GM23248 (cell line): Measurements from ENCODE around the gene SOX6. TPM values are rescaled to one million over a fixed set of nuclear protein-coding genes. Genes with fewer than 3 reads are reported as not detected.
"Not testable (repeated sequence)": the region's sequence is repeated elsewhere in the genome, so short reads cannot be mapped to it uniquely, and the experiment has no call there.

Experiments
- DNase-seq: peaks from one replicate; pipeline ENCODE4 v3.0.0-alpha.2; 2015
- H2AFZ ChIP-seq: fragments of 200-600 bp; sonication (generic); 2 replicates; pipeline ENCODE4 v1.6.1; 2016; ENCODE audit warnings: antibody characterized with exemption
- H3F3A ChIP-seq: fragments of 200-600 bp; sonication (generic); 2 replicates; pipeline ENCODE4 v1.6.1; 2016; ENCODE audit warnings: mild to moderate bottlenecking, antibody characterized with exemption, mixed run types; ENCODE audit not compliant: insufficient read depth
- H3K27ac ChIP-seq: fragments of 200-600 bp; sonication (generic); 2 replicates; pipeline ENCODE4 v1.5.1; 2016; ENCODE audit warnings: mild to moderate bottlenecking
- H3K27me3 ChIP-seq: fragments of 200-600 bp; sonication (generic); replicated peaks from 2 replicates; pipeline ENCODE4 v1.6.1; 2016; ENCODE audit warnings: mild to moderate bottlenecking; ENCODE audit not compliant: insufficient read depth
- H3K36me3 ChIP-seq: fragments of 200-600 bp; sonication (generic); 2 replicates; pipeline ENCODE4 v1.6.1; 2016; ENCODE audit warnings: low read depth, mild to moderate bottlenecking
- H3K4me1 ChIP-seq: fragments of 200-600 bp; sonication (generic); 2 replicates; pipeline ENCODE4 v1.6.1; 2016; ENCODE audit warnings: mild to moderate bottlenecking; ENCODE audit not compliant: insufficient read depth
- H3K4me2 ChIP-seq: fragments of 200-600 bp; sonication (generic); one replicate; pipeline ENCODE4 v1.6.1; 2016; ENCODE audit warnings: mild to moderate bottlenecking; ENCODE audit not compliant: unreplicated experiment
- H3K4me3 ChIP-seq: fragments of 200-600 bp; sonication (generic); 2 replicates; pipeline ENCODE4 v1.5.1; 2016; ENCODE audit warnings: mild to moderate bottlenecking
- H3K79me2 ChIP-seq: fragments of 200-600 bp; sonication (generic); 2 replicates; pipeline ENCODE4 v1.6.1; 2016; ENCODE audit warnings: mild to moderate bottlenecking; ENCODE audit not compliant: insufficient read depth
- H3K9ac ChIP-seq: fragments of 200-600 bp; sonication (generic); 2 replicates; pipeline ENCODE4 v1.6.1; 2016; ENCODE audit warnings: mild to moderate bottlenecking
- H3K9me2 ChIP-seq: fragments of 200-600 bp; sonication (generic); 2 replicates; pipeline ENCODE4 v1.6.1; 2016; ENCODE audit warnings: mixed run types, mild to moderate bottlenecking, moderate library complexity; ENCODE audit not compliant: insufficient read depth
- H3K9me3 ChIP-seq: fragments of 200-600 bp; sonication (generic); one replicate; pipeline ENCODE4 v1.6.1; 2017; ENCODE audit warnings: low read depth
- H4K20me1 ChIP-seq: fragments of 200-600 bp; sonication (generic); 2 replicates; pipeline ENCODE4 v1.6.0; 2016; ENCODE audit not compliant: insufficient read depth
- EZH2 ChIP-seq: fragments of 200-600 bp; sonication (generic); IDR thresholded peaks from 2 replicates; pipeline ENCODE4 v1.6.1; 2018; ENCODE audit warnings: antibody characterized with exemption, mild to moderate bottlenecking; ENCODE audit not compliant: insufficient read depth, poor library complexity, severe bottlenecking
- EZH2phosphoT487 ChIP-seq: fragments of 200-600 bp; sonication (generic); IDR thresholded peaks from 2 replicates; pipeline ENCODE4 v1.6.1; 2018; ENCODE audit warnings: antibody characterized with exemption, moderate library complexity, mild to moderate bottlenecking, low read depth; ENCODE audit not compliant: insufficient read depth
- WGBS, 2 experiments: methylation state at CpG; one replicate each; pipeline ENCODE4 v1.1.6; 2015 to 2017; ENCODE audit warnings: low lambda C conversion rate in 2 of 2, low coverage in 1 of 2; ENCODE audit errors: missing lambda C conversion rate in 2 of 2; 5-methylcytosine and 5-hydroxymethylcytosine counted together
- in situ Hi-C: fragments of 300-500 bp; cut with MboI; formaldehyde crosslinking; loops from 2 replicates; pipeline ENCODE4 v1.15.0; 2020
- polyA plus RNA-seq: library from polyadenylated mRNA; unstranded; fragments of >200 nt; fragmentation: Nextera tagmentation; extraction: Ambion mirVana; gene quantifications from 2 replicates; pipeline ENCODE4 v1.2.1, GENCODE V29; 2016
- total RNA-seq: library from RNA; depleted of rRNA; stranded (reverse); fragments of >200 nt; shearing (Covaris generic); gene quantifications from 2 replicates; pipeline ENCODE4 v1.2.3, GENCODE V29; 2014

The SOX6 gene
- total and polyA plus RNA-seq, 2 experiments from 2014 or later = under 0.01 to 0.49 TPM

GRCh38 chr11:16380941-16381568 lies 24.7 kb upstream of the SOX6 start:
- no peak overlapping the region for H3K4me2 ChIP-seq
- 0 out of 2 replicates have a peak, but pooled peaks cover 9% of the 10 kb centered on the region for H3K4me1 ChIP-seq
- no peaks in the 10 kb centered on the region for H3K9me2 ChIP-seq
- no peak overlapping the region for H3K4me3 ChIP-seq
- in situ Hi-C loops = no loop called here
- H3K9me3 ChIP-seq = no peaks in the 10 kb centered on the region
- TF ChIP-seq EZH2phosphoT487 = no peak
- TF ChIP-seq EZH2 = no peak
- no peaks in the 10 kb centered on the region for H3K79me2 ChIP-seq
- no peak overlapping the region for H3K9ac ChIP-seq
- no peaks in the 10 kb centered on the region for H3K27me3 ChIP-seq
- DNase-seq = no peak
- no peak overlapping the region for H2AFZ ChIP-seq
- no peaks in the 10 kb centered on the region for H3K36me3 ChIP-seq
- no peak overlapping the region for H3K27ac ChIP-seq
- no peaks in the 10 kb centered on the region for H4K20me1 ChIP-seq
- no peaks in the 10 kb centered on the region for H3F3A ChIP-seq

GRCh38 chr11:16378906-16379305 lies 22.6 kb upstream of the SOX6 start:
- no peaks in the 10 kb centered on the region for H4K20me1 ChIP-seq
- H3K27me3 ChIP-seq = no peaks in the 10 kb centered on the region
- H3K9ac ChIP-seq = no peak overlapping the region
- DNase-seq = no peak
- H3K27ac ChIP-seq = no peak overlapping the region
- H3K4me1 ChIP-seq = 0 out of 2 replicates have a peak, but pooled peaks cover 9% of the 10 kb centered on the region
- H3K9me3 ChIP-seq = no peaks in the 10 kb centered on the region
- no peak overlapping the region for H2AFZ ChIP-seq
- in situ Hi-C loops = no loop called here
- no peak overlapping the region for H3K4me3 ChIP-seq
- H3K79me2 ChIP-seq = no peaks in the 10 kb centered on the region
- no peak overlapping the region for H3K4me2 ChIP-seq
- H3F3A ChIP-seq = no peaks in the 10 kb centered on the region
- 16 to 21% methylated on average over 2 of the region's 2 CpGs for WGBS, 2 experiments
- no peaks in the 10 kb centered on the region for H3K36me3 ChIP-seq
- no peaks in the 10 kb centered on the region for H3K9me2 ChIP-seq
- no peak for TF ChIP-seq EZH2
- no peak for TF ChIP-seq EZH2phosphoT487

GRCh38 chr11:16377746-16378145 lies 21.4 kb upstream of the SOX6 start:
- no peak overlapping the region for H3K4me2 ChIP-seq
- H3K9me3 ChIP-seq = no peaks in the 10 kb centered on the region
- no peaks in the 10 kb centered on the region for H3K36me3 ChIP-seq
- no peak overlapping the region for H3K27ac ChIP-seq
- in situ Hi-C loops = no loop called here
- H2AFZ ChIP-seq = no peak overlapping the region
- H3K27me3 ChIP-seq = no peaks in the 10 kb centered on the region
- H3K9ac ChIP-seq = no peak overlapping the region
- no peak for TF ChIP-seq EZH2phosphoT487
- TF ChIP-seq EZH2 = no peak
- no peaks in the 10 kb centered on the region for H4K20me1 ChIP-seq
- H3K4me3 ChIP-seq = no peak overlapping the region
- no peaks in the 10 kb centered on the region for H3F3A ChIP-seq
- no peaks in the 10 kb centered on the region for H3K79me2 ChIP-seq
- 0 out of 2 replicates have a peak, but pooled peaks cover 2% of the 10 kb centered on the region for H3K4me1 ChIP-seq
- no peak for DNase-seq
- 23 to 33% methylated on average over 5 of the region's 5 CpGs for WGBS, 2 experiments
- no peaks in the 10 kb centered on the region for H3K9me2 ChIP-seq

GRCh38 chr11:16375664-16376063 lies 19.3 kb upstream of the SOX6 start:
- H3F3A ChIP-seq, H2AFZ ChIP-seq, DNase-seq, H4K20me1 ChIP-seq, H3K9ac ChIP-seq, in situ Hi-C loops, H3K36me3 ChIP-seq, H3K79me2 ChIP-seq, H3K9me2 ChIP-seq, H3K4me1 ChIP-seq, H3K4me3 ChIP-seq, H3K4me2 ChIP-seq, H3K9me3 ChIP-seq, H3K27me3 ChIP-seq, H3K27ac ChIP-seq: not testable (repeated sequence)
- 35 to 48% methylated on average over 3 of the region's 3 CpGs for WGBS, 2 experiments

GRCh38 chr11:16373768-16374167 lies 17.4 kb upstream of the SOX6 start:
- H3K9me3 ChIP-seq = no peaks in the 10 kb centered on the region
- in situ Hi-C loops = no loop called here
- H3K27ac ChIP-seq = no peak overlapping the region
- H3K4me1 ChIP-seq = no peaks in the 10 kb centered on the region
- H3K4me2 ChIP-seq = no peak overlapping the region
- no peak overlapping the region for H3K4me3 ChIP-seq
- no peak overlapping the region for H3K9ac ChIP-seq
- no peaks in the 10 kb centered on the region for H3F3A ChIP-seq
- no peak for DNase-seq
- H3K27me3 ChIP-seq = no peaks in the 10 kb centered on the region
- TF ChIP-seq EZH2phosphoT487 = no peak
- no peak for TF ChIP-seq EZH2
- H3K79me2 ChIP-seq = no peaks in the 10 kb centered on the region
- no peaks in the 10 kb centered on the region for H4K20me1 ChIP-seq
- no peaks in the 10 kb centered on the region for H3K36me3 ChIP-seq
- H3K9me2 ChIP-seq = no peaks in the 10 kb centered on the region
- no peak overlapping the region for H2AFZ ChIP-seq
